ENCODE measurements around the gene DMRTC2. TPM values are rescaled to one million over a fixed set of nuclear protein-coding genes. Genes with fewer than 3 reads are reported as not detected.
A peak's percentile ranks its signal among the peaks of the same experiment; 100 is the strongest.

Gene DMRTC2
- total and polyA plus RNA-seq, 2 of the 13 experiments (the other 11 are each of a cell fraction or from before 2014, with no cell fraction given), result not detected

DNA sequence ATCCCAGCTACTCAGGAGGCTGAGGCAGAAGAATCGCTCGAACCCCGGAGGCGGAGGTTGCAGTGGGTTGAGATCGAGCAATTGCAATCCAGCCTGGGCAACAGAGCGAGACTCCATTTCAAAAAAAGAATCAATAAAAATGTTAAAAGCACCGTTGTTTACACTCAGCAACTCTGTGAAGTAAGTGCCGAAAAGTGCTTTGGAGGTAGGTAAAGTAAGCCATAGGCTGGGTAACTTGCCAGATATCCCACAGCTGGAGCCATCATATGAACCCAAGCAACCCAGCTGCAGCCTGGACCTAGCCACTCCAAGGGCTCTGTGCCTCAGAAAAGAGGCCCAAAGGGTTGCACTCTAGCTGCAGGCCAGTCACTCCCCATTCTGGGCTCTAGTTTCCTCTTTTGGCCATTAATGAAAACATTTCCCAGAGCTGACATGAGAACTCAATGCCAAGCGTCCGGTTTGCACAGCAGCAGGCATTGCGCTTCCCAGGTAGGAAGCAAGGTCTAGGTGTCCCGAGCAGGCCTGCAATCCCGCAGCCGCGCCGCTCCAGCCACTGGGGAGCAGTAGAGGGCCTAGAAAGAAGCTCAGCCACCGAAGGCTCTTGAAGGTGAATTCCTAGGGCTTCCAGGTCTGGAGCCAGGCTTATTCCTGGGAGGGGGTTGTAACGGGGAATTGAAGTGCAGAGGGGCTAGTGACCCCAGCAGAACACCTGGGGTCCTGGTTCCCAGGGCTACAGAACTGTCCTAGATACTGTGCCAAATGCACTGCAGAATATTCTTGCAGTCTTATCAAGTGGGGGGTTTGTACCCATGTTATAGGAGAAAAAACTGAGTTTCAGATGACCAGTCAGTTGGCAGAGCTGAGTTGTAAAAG, 28.2 kb downstream of the DMRTC2 start (continued):
- TF ChIP-seq ZNF121 (CRISPR knock-in tag; IDR thresholded peaks at IDR 0.05), result 0 out of 2 replicates have a peak, but pooled peaks have one; percentile 14
- TF ChIP-seq, protein P1, sequence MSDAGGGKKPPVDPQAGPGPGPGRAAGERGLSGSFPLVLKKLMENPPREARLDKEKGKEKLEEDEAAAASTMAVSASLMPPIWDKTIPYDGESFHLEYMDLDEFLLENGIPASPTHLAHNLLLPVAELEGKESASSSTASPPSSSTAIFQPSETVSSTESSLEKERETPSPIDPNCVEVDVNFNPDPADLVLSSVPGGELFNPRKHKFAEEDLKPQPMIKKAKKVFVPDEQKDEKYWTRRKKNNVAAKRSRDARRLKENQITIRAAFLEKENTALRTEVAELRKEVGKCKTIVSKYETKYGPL (CRISPR knock-in tag; IDR thresholded peaks at IDR 0.05), result no peak
- peak; percentile 29; the same call in 1 of the 2 replicates for TF ChIP-seq ZC3H4 (CRISPR knock-in tag; IDR thresholded peaks at IDR 0.05; ENCODE audit: borderline replicate concordance)
- TF ChIP-seq ZNF431 (CRISPR knock-in tag; IDR thresholded peaks at IDR 0.05; ENCODE audit: borderline replicate concordance, low read depth), result no peak
- 0 out of 2 replicates have a peak, but pooled peaks have one; percentile 20 for TF ChIP-seq ZBTB38 (CRISPR knock-in tag; IDR thresholded peaks at IDR 0.05)
- no peak for TF ChIP-seq ZFYVE20 (CRISPR knock-in tag; IDR thresholded peaks at IDR 0.05; ENCODE audit: borderline replicate concordance, low read depth)
- TF ChIP-seq ZNF777 (CRISPR knock-in tag; IDR thresholded peaks at IDR 0.05), result peak; percentile 46; the same call in 1 of the 2 replicates
- no peak for TF ChIP-seq ZNF256 (CRISPR knock-in tag; conservative IDR thresholded peaks at IDR 0.05)
- TF ChIP-seq, protein P2, sequence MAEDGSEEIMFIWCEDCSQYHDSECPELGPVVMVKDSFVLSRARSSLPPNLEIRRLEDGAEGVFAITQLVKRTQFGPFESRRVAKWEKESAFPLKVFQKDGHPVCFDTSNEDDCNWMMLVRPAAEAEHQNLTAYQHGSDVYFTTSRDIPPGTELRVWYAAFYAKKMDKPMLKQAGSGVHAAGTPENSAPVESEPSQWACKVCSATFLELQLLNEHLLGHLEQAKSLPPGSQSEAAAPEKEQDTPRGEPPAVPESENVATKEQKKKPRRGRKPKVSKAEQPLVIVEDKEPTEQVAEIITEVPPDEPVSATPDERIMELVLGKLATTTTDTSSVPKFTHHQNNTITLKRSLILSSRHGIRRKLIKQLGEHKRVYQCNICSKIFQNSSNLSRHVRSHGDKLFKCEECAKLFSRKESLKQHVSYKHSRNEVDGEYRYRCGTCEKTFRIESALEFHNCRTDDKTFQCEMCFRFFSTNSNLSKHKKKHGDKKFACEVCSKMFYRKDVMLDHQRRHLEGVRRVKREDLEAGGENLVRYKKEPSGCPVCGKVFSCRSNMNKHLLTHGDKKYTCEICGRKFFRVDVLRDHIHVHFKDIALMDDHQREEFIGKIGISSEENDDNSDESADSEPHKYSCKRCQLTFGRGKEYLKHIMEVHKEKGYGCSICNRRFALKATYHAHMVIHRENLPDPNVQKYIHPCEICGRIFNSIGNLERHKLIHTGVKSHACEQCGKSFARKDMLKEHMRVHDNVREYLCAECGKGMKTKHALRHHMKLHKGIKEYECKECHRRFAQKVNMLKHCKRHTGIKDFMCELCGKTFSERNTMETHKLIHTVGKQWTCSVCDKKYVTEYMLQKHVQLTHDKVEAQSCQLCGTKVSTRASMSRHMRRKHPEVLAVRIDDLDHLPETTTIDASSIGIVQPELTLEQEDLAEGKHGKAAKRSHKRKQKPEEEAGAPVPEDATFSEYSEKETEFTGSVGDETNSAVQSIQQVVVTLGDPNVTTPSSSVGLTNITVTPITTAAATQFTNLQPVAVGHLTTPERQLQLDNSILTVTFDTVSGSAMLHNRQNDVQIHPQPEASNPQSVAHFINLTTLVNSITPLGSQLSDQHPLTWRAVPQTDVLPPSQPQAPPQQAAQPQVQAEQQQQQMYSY (CRISPR knock-in tag; IDR thresholded peaks at IDR 0.05), result no peak
- 0 out of 2 replicates have a peak, but pooled peaks have one; percentile 21 for TF ChIP-seq SNAI1 (CRISPR knock-in tag; IDR thresholded peaks at IDR 0.05; ENCODE audit: borderline replicate concordance)
- no peak for TF ChIP-seq ZNF10 (CRISPR knock-in tag; IDR thresholded peaks at IDR 0.05; ENCODE audit: borderline replicate concordance, low read depth)
- TF ChIP-seq SATB2 (CRISPR knock-in tag; IDR thresholded peaks at IDR 0.05), result no peak
- TF ChIP-seq FOXK1 (CRISPR knock-in tag; IDR thresholded peaks at IDR 0.05; ENCODE audit: borderline replicate concordance, low read depth), result no peak
- TF ChIP-seq KLF15 (CRISPR knock-in tag; IDR thresholded peaks at IDR 0.05; ENCODE audit: borderline replicate concordance), result 0 out of 2 replicates have a peak, but pooled peaks have one; percentile 14
- TF ChIP-seq, protein P3, sequence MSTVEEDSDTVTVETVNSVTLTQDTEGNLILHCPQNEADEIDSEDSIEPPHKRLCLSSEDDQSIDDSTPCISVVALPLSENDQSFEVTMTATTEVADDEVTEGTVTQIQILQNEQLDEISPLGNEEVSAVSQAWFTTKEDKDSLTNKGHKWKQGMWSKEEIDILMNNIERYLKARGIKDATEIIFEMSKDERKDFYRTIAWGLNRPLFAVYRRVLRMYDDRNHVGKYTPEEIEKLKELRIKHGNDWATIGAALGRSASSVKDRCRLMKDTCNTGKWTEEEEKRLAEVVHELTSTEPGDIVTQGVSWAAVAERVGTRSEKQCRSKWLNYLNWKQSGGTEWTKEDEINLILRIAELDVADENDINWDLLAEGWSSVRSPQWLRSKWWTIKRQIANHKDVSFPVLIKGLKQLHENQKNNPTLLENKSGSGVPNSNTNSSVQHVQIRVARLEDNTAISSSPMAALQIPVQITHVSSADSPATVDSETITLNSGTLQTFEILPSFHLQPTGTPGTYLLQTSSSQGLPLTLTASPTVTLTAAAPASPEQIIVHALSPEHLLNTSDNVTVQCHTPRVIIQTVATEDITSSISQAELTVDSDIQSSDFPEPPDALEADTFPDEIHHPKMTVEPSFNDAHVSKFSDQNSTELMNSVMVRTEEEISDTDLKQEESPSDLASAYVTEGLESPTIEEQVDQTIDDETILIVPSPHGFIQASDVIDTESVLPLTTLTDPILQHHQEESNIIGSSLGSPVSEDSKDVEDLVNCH (CRISPR knock-in tag; IDR thresholded peaks at IDR 0.05), result no peak
- no peak for TF ChIP-seq ZNF724P (CRISPR knock-in tag; IDR thresholded peaks at IDR 0.05; ENCODE audit: borderline replicate concordance)
- TF ChIP-seq LCORL (IDR thresholded peaks at IDR 0.05), result no peak
- no peak for TF ChIP-seq LCORL (CRISPR knock-in tag; IDR thresholded peaks at IDR 0.05)
- TF ChIP-seq ATRX (CRISPR knock-in tag; IDR thresholded peaks at IDR 0.05; ENCODE audit: borderline replicate concordance), result no peak
- TF ChIP-seq SOX13 (IDR thresholded peaks at IDR 0.05), result no peak
- TF ChIP-seq SOX13 (CRISPR knock-in tag; conservative IDR thresholded peaks at IDR 0.05 in 1 of 2, IDR thresholded peaks at IDR 0.05 in 1 of 2), result no peak
- no peak for TF ChIP-seq ZNF614 (CRISPR knock-in tag; IDR thresholded peaks at IDR 0.05; ENCODE audit: borderline replicate concordance)
- TF ChIP-seq ZNF451 (CRISPR knock-in tag; IDR thresholded peaks at IDR 0.05), result 0 out of 2 replicates have a peak, but pooled peaks have one; percentile 30
